GM12874 (cell line): ENCODE measurements around the gene DCBLD1.

Experiments
- TF ChIP-seq, protein P1 (sequence below): IDR thresholded peaks from 2 replicates; pipeline ENCODE4 v1.5.1; 2011; ENCODE audit warnings: low read depth, mild to moderate bottlenecking, control low read depth, low read length, moderate library complexity; ENCODE audit not compliant: insufficient read depth

The DCBLD1 gene

GRCh38 chr6:117521791-117522502, 39.5 kb downstream of the DCBLD1 start:
- TF ChIP-seq, protein P1, sequence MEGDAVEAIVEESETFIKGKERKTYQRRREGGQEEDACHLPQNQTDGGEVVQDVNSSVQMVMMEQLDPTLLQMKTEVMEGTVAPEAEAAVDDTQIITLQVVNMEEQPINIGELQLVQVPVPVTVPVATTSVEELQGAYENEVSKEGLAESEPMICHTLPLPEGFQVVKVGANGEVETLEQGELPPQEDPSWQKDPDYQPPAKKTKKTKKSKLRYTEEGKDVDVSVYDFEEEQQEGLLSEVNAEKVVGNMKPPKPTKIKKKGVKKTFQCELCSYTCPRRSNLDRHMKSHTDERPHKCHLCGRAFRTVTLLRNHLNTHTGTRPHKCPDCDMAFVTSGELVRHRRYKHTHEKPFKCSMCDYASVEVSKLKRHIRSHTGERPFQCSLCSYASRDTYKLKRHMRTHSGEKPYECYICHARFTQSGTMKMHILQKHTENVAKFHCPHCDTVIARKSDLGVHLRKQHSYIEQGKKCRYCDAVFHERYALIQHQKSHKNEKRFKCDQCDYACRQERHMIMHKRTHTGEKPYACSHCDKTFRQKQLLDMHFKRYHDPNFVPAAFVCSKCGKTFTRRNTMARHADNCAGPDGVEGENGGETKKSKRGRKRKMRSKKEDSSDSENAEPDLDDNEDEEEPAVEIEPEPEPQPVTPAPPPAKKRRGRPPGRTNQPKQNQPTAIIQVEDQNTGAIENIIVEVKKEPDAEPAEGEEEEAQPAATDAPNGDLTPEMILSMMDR, result no peak

DNA sequence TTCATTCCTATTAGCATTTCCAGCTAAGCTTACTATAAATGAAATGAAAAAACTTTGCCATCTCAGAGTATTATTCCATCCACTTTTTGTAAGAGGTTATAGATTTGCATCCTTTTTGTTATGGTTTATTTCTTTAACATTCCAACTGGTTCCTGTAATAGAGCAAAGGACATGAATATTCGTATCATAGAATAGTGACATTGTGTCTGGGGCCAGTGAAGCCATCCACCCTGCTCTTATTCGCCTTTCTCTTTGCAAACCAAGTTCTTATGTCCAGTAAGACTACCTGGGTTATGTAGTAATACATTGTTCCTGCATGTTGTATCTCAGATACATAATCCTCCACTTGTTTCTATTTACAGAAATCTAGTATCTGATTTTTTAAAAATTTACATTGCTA, 43.1 kb downstream of the DCBLD1 start:
- TF ChIP-seq, protein P1, result no peak

GRCh38 chr6:117530467-117531242, 48.2 kb downstream of the DCBLD1 start:
- TF ChIP-seq, protein P1, result no peak

GRCh38 chr6:117531346-117531745, 48.9 kb downstream of the DCBLD1 start:
- TF ChIP-seq, protein P1, result no peak

DNA sequence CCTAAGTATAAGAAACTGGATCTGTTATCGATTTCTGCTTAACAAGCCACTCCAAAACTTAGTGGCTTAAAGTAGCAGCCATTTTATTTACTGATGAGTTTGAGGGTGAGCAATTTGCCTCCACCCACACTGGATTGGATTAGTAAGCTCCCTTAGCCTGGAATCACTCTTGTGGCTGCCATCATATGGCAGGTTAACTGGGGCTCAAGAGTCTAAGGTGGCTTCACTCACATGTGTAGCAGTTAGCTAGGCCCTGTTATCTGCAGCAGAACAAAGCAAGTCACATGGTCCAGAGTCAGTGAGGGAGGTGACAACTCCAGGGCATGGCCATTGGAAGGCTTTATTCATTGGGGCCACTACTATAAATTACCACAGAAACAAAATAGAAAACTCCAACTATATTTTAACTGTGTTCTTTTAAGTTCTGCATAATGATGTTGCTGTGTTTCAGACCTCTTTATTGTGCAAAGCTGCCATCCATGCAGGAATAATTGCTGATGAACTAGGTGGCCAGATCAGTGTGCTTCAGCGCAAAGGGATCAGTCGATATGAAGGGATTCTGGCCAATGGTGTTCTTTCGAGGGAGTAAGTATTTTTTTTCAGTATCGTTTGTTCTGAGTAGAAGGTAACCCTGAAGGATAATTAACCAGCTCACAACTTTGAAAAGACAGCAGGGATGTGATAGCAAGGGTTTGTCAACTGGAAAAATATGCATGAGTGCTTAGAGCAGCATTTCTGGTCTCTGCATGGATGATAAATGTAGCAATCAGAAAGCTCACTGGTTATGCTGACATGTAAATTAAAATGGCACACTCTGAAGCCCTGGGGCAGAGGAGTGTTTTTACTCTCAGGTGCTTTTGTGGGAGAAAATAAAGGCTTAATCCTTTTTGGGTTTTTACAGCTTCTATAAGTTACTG, 49.6 kb downstream of the DCBLD1 start:
- TF ChIP-seq, protein P1, result no peak

GRCh38 chr6:117533775-117534174, 51.3 kb downstream of the DCBLD1 start:
- TF ChIP-seq, protein P1, result no peak

DNA sequence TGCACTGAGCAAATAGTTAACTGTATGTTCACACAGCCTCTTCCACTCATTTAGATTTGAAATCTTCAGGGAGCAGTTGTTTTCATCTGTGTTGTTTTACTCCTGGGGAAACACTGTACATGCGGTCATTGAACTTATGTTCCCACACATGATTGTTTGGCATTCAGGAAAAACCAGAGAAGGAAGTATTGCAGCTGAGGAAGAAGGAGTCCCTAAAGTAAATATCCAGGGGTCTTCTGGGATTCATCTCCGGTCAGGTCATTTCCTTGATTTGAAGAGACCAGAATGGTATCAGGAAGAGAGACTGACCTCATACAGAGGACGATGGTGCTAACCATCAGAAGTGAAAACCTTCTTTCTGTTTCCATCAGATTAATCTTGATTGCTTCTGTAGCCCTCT, 52.5 kb downstream of the DCBLD1 start:
- TF ChIP-seq, protein P1, result no peak
